ENCODE measurements around the gene TM4SF1.

Gene TM4SF1

DNA sequence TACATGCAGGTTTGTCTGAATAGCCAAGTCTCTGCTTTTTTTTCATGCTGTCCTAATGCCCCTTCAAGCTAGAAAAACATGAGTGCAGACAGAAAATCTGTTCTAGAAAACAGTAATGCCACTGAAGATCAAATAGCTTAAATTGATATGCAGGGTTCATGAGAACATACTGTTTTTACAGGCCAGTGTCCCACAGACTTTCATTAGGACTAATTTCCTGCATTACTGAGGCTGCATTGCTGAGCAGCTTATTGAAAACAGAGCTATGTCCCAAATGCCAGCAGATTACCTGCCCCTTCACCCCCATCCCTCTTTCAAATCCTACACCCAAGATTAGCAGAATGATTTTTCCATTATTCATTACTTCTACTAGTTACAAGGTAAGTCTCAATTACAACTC lies 44.7 kb downstream of the TM4SF1 start:
- no peak for DNase-seq

DNA sequence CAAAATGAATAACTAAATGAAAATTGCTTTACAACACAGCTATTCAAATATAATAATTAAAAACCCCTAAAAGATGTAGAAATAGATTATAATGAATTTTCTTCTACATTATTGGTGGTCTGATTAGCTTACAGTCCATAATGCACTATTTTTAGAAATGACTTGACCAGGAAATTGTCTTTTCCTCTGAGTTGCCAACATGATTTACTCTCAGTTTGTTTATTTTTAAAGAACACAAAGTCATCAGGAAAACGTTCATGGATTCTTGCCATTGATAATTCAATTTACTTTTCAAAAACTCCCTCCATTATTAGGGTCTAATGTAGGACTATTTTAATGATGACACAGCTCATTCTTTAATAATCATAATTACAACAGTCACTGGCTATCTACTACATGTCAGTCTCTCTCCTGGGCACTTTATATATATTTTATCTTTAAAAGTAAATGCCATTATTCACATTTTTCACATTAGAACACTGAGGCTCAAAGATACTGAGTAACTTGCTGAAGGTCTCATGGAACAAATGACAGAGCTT lies 45.2 kb downstream of the TM4SF1 start:
- TF ChIP-seq POLR2A (IDR thresholded peaks at IDR 0.05; ENCODE audit: low read length) (no peak), GATA1 (IDR thresholded peaks at IDR 0.05; ENCODE audit: low read depth, low read length) (no peak)
- DNase-seq = no peak

More for the DNA sequence above, 44.7 kb downstream of the TM4SF1 start:
- TF ChIP-seq GATA1 (IDR thresholded peaks at IDR 0.05; ENCODE audit: low read depth, low read length) = no peak
- no peak for TF ChIP-seq POLR2A (IDR thresholded peaks at IDR 0.05; ENCODE audit: low read length)

DNA sequence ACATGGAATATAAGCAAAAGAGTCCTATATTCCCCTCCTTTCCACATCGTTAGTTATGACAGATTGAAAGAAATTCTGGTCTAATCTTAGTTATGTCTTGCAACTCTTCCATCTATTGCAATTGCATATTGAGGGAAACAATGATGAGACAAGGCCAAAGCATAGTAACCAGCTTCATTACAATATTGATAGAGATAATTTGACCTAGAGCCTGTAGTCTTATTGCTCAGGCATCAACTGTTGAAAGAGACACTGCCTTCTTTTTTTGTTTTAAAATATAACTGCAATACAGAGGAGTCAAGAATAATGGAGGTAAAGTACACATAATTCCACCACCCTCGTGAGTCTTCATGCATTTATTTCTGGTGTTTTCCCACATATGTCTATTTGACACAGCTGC lies 46.1 kb downstream of the TM4SF1 start:
- TF ChIP-seq POLR2A (IDR thresholded peaks at IDR 0.05; ENCODE audit: low read length) = no peak
- no peak for TF ChIP-seq GATA1 (IDR thresholded peaks at IDR 0.05; ENCODE audit: low read depth, low read length)
- DNase-seq = no peak

DNA sequence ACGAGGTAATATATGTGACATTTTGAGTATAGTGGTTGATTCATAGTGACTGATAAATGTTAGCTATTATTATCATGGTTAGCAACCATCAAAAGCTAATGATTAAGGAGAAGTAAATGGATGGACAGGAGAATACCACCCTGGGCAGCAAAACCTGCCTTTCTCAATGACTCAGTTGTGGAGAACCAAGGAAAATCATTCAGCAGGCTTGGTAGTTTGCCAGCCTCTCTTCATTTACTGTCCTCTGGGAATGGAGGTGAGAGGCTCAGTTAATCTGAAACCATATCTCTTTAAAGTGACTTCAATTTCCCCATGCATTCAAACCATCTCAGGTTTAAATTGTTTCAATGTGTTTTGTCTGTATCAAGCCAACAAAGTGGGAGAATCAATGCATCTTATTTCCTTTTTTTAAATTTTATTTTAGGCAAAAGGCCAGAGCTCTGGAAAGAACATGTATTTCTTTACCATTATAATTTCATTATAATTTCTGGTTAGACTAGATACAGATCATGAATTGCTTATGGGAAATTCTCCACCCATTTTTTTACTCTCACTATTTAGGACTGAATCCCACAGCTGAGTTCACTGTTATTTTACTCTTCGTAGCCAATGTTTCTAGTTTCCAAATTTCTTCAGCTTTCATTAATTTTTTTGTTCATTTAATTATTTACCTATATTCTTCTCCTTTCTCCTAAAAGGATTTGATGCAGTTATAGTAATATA lies 46.7 kb downstream of the TM4SF1 start:
- no peak for DNase-seq
- TF ChIP-seq POLR2A (IDR thresholded peaks at IDR 0.05; ENCODE audit: low read length) (no peak), GATA1 (IDR thresholded peaks at IDR 0.05; ENCODE audit: low read depth, low read length) (no peak)

DNA sequence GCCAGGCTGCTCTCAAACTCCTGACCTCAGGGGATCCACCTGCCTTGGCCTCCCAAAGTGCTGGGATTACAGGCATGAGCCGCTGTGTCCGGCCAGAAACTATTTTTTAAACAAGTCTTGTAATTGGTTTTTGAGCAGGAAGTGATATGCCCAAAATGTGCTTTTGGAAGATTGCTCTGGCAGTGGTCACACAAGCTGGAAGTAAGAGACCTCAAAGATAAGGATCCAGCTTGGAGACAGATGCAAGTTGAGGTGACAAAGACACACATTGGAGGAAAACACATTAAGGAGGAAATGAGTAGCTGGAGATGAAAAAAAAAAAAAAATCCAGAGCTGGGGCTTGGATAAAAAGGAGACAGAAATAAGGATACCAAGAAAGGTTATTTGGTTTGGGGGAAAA lies 50.3 kb downstream of the TM4SF1 start:
- TF ChIP-seq POLR2A (IDR thresholded peaks at IDR 0.05; ENCODE audit: low read length) (no peak), GATA1 (IDR thresholded peaks at IDR 0.05; ENCODE audit: low read depth, low read length) (no peak)
- DNase-seq = no peak

DNA sequence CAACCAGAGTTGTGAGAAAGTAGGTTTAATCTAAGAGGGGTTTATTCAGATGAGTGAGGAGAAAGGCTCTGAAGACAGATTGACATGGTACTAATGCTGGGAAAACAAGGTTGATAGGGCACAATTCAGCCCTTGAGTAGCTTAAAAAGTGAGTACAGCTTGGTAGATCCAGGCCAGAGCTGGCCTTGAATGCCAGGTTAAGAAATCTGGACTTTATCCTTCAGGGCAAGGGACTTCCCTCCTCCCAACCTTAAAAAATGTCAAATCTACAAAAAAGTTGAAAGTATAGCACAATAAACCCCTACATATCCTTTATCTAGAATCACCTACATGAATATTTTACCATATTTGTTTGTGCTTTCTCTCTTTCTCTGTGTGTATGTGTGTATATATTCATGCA lies 51.9 kb downstream of the TM4SF1 start:
- TF ChIP-seq GATA1 (IDR thresholded peaks at IDR 0.05; ENCODE audit: low read depth, low read length) (no peak), POLR2A (IDR thresholded peaks at IDR 0.05; ENCODE audit: low read length) (no peak)
- DNase-seq = no peak

DNA sequence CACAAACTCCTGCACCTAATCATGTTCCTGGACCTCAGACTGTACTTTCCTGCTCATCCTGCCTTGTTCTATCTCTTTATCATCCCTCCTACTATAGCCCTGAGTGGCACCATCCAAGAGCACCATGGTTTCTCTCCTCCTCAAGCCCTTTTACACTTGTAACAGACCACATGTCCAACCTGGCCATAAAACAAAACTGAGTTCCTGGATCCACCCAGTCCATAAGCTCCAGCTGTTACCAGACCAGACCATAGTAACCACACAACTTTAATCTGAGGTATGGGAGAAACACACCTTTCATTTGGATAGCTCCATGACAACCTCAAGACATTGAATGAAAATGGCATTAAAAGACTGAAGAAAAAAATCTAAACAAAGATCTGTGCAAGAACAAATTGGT lies 53.1 kb downstream of the TM4SF1 start:
- DNase-seq = no peak
- TF ChIP-seq POLR2A (IDR thresholded peaks at IDR 0.05; ENCODE audit: low read length) (no peak), GATA1 (IDR thresholded peaks at IDR 0.05; ENCODE audit: low read depth, low read length) (no peak)

DNA sequence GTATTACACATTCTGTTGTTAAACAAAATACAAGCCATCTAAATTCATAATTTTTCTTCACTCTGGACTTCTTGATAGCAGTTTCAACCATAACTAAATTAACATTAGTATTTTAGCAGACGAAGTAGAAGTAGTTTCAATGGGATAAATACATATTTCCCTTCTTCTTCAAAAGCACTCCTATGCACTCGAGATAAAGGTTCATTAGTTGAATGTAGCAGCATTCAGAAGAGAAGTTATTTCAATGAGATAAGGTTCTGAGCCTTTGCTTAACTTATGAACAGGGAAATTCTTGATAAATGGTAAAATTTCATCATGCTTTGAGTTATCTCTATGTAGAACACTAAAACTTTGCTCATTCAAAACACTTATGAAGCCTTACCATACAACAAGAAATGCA lies 55.8 kb downstream of the TM4SF1 start:
- TF ChIP-seq POLR2A (IDR thresholded peaks at IDR 0.05; ENCODE audit: low read length) (no peak), GATA1 (IDR thresholded peaks at IDR 0.05; ENCODE audit: low read depth, low read length) (no peak)
- DNase-seq = no peak

DNA sequence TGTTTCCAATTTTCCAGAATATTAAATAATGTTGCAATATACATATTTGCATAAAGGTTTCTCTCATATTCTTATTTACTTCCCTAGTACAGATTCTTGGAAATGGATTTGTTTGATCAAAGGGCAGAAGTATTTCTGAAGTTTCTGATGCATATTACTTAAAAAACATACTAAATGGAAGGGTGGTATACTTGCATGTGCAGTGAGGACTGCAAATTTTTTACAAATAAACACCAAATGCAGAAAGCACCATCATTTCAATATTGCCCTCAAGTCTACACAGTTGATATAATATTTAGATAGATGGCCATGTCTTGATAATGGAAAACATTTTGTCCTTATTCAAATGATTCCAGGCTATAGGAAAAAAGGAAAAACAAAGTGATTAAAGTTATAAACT lies 56.3 kb downstream of the TM4SF1 start:
- TF ChIP-seq GATA1 (IDR thresholded peaks at IDR 0.05; ENCODE audit: low read depth, low read length) (no peak), POLR2A (IDR thresholded peaks at IDR 0.05; ENCODE audit: low read length) (no peak)
- no peak for DNase-seq

DNA sequence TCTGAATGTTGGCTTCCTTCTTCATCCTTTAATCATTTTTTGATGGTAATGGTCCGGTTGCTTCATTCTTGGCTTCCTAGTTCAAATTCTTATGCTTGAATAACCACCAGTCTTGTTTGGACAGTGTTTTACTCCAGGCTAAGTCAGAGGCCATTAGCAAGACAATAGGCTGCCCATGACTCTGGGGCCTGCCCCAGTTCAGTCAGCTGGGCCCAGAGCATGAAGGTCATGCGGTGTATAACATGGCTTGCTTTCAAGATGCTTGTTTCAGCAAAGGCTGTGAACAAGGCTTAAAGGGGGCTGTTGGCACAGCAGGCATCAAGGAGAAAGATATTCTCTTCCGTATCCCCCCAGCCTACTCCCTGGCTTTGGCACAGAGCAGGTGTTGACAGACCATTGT lies 57.7 kb downstream of the TM4SF1 start:
- TF ChIP-seq GATA1 (IDR thresholded peaks at IDR 0.05; ENCODE audit: low read depth, low read length) = no peak
- TF ChIP-seq POLR2A (IDR thresholded peaks at IDR 0.05; ENCODE audit: low read length) = no peak
- DNase-seq = no peak

All from erythroblast (primary cell).